HCT116 (cell line): ENCODE results near the gene ARF1.

Experiments
- EZH2 ChIP-seq: fragments of 200-600 bp; sonication (generic); IDR thresholded peaks from 2 replicates; pipeline ENCODE4 v1.6.1; 2017; ENCODE audit warnings: antibody characterized with exemption, mixed run types
- EZH2phosphoT487 ChIP-seq: fragments of 200-600 bp; IDR thresholded peaks from 2 replicates; pipeline ENCODE4 v1.6.1; 2018; ENCODE audit warnings: antibody characterized with exemption, borderline replicate concordance
- FOSL1 ChIP-seq: IDR thresholded peaks from 2 replicates; pipeline ENCODE4 v1.6.1; 2012; ENCODE audit warnings: low read depth
- JUND ChIP-seq: IDR thresholded peaks from 2 replicates; pipeline ENCODE4 v1.6.1; 2012
- POLR2A ChIP-seq: IDR thresholded peaks from 2 replicates; pipeline ENCODE4 v1.7.0; 2011; ENCODE audit warnings: borderline replicate concordance; ENCODE audit not compliant: insufficient read depth, insufficient read length; ENCODE audit errors: extremely low read depth
- POLR2AphosphoS5 ChIP-seq: IDR thresholded peaks from 2 replicates; pipeline ENCODE4 v1.6.1; 2011; ENCODE audit warnings: mild to moderate bottlenecking, low read depth, low read length, moderate library complexity
- RAD21 ChIP-seq: IDR thresholded peaks from 2 replicates; pipeline ENCODE4 v1.6.1; 2012; ENCODE audit warnings: low read depth, mild to moderate bottlenecking
- YY1 ChIP-seq: IDR thresholded peaks from 2 replicates; pipeline ENCODE4 v1.6.1; 2011; ENCODE audit warnings: low read length, low read depth, moderate library complexity, mild to moderate bottlenecking; ENCODE audit not compliant: insufficient replicate concordance; ENCODE audit errors: extremely low read depth
- ZFX ChIP-seq: fragments of 450-650 bp; IDR thresholded peaks from 2 replicates; pipeline ENCODE4 v1.6.1; 2017
- ZNF274 ChIP-seq: fragments of 200-500 bp; sonication (Bioruptor generic); IDR thresholded peaks from 2 replicates; pipeline ENCODE4 v1.6.1; 2014; ENCODE audit warnings: mild to moderate bottlenecking, low read depth, low read length, inconsistent platforms
- TF ChIP-seq, protein P1 (sequence below), 3 experiments: fragments of 200-600 bp in 1 of 3; sonication (generic) in 1 of 3; IDR thresholded peaks in 2 of 3; conservative IDR thresholded peaks in 1 of 3; 2 replicates each; pipeline ENCODE4 v1.5.1; 2012 to 2017; ENCODE audit warnings: low read depth in 2 of 3, low read length in 2 of 3, antibody characterized with exemption in 1 of 3, borderline replicate concordance in 1 of 3, control low read depth in 1 of 3, mild to moderate bottlenecking in 1 of 3, mixed read lengths in 1 of 3, mixed run types in 1 of 3, moderate library complexity in 1 of 3; ENCODE audit not compliant: insufficient read depth in 1 of 3
- TF ChIP-seq, protein P2 (sequence below): IDR thresholded peaks from 2 replicates; pipeline ENCODE4 v1.6.1; 2012
- TF ChIP-seq, protein P3 (sequence below): IDR thresholded peaks from 2 replicates; pipeline ENCODE4 v1.6.1; 2012

DNA sequence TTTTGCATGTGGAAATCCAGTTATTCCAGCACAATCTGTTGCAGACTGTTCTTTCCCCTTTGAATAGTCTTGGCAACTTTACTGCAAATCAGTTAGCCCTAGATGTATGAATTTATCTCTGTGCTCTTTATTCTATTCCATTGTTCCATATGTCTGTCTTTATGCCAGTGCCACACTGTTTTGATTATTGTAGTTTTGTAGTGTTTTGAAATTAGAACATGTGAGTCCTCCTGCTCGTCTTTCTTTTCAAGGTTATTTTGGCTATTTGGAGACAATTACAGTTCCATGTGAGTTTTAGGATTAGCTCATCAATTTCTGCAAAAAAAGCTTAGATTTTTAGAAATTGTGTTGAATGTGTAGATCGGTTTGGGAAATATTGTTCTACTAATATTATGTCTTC lies 49.1 kb upstream of the ARF1 start:
- TF ChIP-seq POLR2AphosphoS5 (no peak), POLR2A (no peak), ZFX (no peak), JUND (no peak), EZH2phosphoT487 (no peak), ZNF274 (no peak), FOSL1 (no peak), RAD21 (no peak), YY1 (no peak), EZH2 (no peak)
- TF ChIP-seq, protein P1, sequence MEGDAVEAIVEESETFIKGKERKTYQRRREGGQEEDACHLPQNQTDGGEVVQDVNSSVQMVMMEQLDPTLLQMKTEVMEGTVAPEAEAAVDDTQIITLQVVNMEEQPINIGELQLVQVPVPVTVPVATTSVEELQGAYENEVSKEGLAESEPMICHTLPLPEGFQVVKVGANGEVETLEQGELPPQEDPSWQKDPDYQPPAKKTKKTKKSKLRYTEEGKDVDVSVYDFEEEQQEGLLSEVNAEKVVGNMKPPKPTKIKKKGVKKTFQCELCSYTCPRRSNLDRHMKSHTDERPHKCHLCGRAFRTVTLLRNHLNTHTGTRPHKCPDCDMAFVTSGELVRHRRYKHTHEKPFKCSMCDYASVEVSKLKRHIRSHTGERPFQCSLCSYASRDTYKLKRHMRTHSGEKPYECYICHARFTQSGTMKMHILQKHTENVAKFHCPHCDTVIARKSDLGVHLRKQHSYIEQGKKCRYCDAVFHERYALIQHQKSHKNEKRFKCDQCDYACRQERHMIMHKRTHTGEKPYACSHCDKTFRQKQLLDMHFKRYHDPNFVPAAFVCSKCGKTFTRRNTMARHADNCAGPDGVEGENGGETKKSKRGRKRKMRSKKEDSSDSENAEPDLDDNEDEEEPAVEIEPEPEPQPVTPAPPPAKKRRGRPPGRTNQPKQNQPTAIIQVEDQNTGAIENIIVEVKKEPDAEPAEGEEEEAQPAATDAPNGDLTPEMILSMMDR (IDR thresholded peaks at IDR 0.05 in 2 of 3, conservative IDR thresholded peaks at IDR 0.05 in 1 of 3; ENCODE audit: borderline replicate concordance in 1 of 3, insufficient read depth in 1 of 3, low read depth in 2 of 3, low read length in 2 of 3), result no peak
- TF ChIP-seq, protein P2, sequence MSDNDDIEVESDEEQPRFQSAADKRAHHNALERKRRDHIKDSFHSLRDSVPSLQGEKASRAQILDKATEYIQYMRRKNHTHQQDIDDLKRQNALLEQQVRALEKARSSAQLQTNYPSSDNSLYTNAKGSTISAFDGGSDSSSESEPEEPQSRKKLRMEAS, result no peak
- TF ChIP-seq, protein P3, sequence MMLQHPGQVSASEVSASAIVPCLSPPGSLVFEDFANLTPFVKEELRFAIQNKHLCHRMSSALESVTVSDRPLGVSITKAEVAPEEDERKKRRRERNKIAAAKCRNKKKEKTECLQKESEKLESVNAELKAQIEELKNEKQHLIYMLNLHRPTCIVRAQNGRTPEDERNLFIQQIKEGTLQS, result no peak
